Muscle of arm (tissue), 12 donors: ENCODE data around the gene LINGO4. TPM values are rescaled to one million over a fixed set of nuclear protein-coding genes. Genes with fewer than 3 reads are reported as not detected.

Experiments
- polyA plus RNA-seq, 12 donors: library from polyadenylated mRNA; unstranded; fragments of 120-200 nt; gene quantifications; one replicate each; pipeline ENCODE4 v1.2.1, GENCODE V29; 2013; ENCODE audit not compliant: insufficient read length in 12 of 12

LINGO4 gene
- polyA plus RNA-seq, 12 donors = 0.07 to 0.67 (median 0.33) TPM; not detected in 2

Other genes starting within 250 kb of the LINGO4 start
- 10 to 100 TPM in 11 of 12 donors, not detected in 1; 19.3 to 28.0 (median 20.7) TPM for gene SNX27, start 193.4 kb downstream of the LINGO4 start, polyA plus RNA-seq
- 10 to 100 TPM in 1 of 12 donors, 1 to 10 TPM in 1, under 1 TPM in 9, not detected in 1; 0.24 to 22.4 (median 0.75) TPM for gene CELF3, start 88.6 kb downstream of the LINGO4 start, polyA plus RNA-seq
- gene RIIAD1, start 83.9 kb downstream of the LINGO4 start, polyA plus RNA-seq = 1 to 10 TPM in 9 of 12 donors, under 1 TPM in 1, not detected in 2; 0.95 to 2.1 (median 1.3) TPM
- gene MRPL9, start 41.9 kb downstream of the LINGO4 start, polyA plus RNA-seq = 10 to 100 TPM in 11 of 12 donors, not detected in 1; 53.7 to 91.3 (median 75.7) TPM
- 1 to 10 TPM in 10 of 12 donors, not detected in 2; 3.5 to 6.0 (median 4.3) TPM for gene TDRKH, start 14.9 kb downstream of the LINGO4 start, polyA plus RNA-seq
- 10 to 100 TPM in 2 of 12 donors, 1 to 10 TPM in 9, not detected in 1; 1.8 to 12.2 (median 6.2) TPM for gene RORC, start 26.4 kb upstream of the LINGO4 start, polyA plus RNA-seq
- under 1 TPM in 7 of 12 donors, not detected in 5; 0.09 to 0.62 (median 0.22) TPM for gene C2CD4D, start 34.4 kb upstream of the LINGO4 start, polyA plus RNA-seq
- gene THEM5, start 48.3 kb upstream of the LINGO4 start, polyA plus RNA-seq = 10 to 100 TPM in 1 of 12 donors, 1 to 10 TPM in 2, under 1 TPM in 7, not detected in 2; 0.35 to 11.0 (median 0.62) TPM
- 10 to 100 TPM in 11 of 12 donors, not detected in 1; 11.6 to 24.9 (median 16.5) TPM for gene THEM4, start 104.1 kb upstream of the LINGO4 start, polyA plus RNA-seq
- 100 to 1,000 TPM in 11 of 12 donors, not detected in 1; 174 to 624 (median 240) TPM for gene S100A10, start 188.4 kb upstream of the LINGO4 start, polyA plus RNA-seq
- gene S100A11, start 231.6 kb upstream of the LINGO4 start, polyA plus RNA-seq = 100 to 1,000 TPM in 11 of 12 donors, not detected in 1; 136 to 469 (median 213) TPM